Activated naive CD4-positive, alpha-beta T cell treated with anti-CD3 and anti-CD28 coated beads, Interleukin-2, amount 50 U/mL, for 16 hours (primary cell): ENCODE data around the gene HSPA4.
"Not testable (repeated sequence)": the region's sequence is repeated elsewhere in the genome, so short reads cannot be mapped to it uniquely, and the experiment has no call there.

Experiments used
- DNase-seq: peaks from one replicate; pipeline ENCODE4 v3.0.0-alpha.2; 2020

HSPA4 gene

DNA sequence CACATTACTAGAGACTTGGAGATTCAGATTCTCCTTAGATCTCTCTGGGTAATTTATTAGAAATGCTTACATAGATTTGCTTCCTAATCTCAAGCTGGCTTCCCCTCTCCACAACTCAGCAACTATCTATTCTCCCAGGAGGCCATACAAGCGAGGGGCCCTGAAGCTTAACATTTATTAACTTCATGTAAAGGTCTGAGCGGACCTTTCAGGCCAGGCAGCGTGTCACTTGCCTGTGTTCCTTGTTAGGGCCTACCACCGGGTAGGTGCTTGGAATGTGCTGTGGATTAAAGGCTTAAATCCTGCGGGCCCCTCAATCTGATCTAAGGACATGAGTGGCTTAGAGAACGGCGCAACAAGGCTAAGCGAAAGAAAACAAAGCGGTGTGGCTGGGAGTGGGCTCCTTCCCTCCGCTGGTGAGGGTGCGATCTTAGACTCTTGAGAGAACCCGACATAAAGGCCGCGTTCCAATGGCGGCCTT is 712 bp upstream of the HSPA4 start:
- no peak for DNase-seq

DNA sequence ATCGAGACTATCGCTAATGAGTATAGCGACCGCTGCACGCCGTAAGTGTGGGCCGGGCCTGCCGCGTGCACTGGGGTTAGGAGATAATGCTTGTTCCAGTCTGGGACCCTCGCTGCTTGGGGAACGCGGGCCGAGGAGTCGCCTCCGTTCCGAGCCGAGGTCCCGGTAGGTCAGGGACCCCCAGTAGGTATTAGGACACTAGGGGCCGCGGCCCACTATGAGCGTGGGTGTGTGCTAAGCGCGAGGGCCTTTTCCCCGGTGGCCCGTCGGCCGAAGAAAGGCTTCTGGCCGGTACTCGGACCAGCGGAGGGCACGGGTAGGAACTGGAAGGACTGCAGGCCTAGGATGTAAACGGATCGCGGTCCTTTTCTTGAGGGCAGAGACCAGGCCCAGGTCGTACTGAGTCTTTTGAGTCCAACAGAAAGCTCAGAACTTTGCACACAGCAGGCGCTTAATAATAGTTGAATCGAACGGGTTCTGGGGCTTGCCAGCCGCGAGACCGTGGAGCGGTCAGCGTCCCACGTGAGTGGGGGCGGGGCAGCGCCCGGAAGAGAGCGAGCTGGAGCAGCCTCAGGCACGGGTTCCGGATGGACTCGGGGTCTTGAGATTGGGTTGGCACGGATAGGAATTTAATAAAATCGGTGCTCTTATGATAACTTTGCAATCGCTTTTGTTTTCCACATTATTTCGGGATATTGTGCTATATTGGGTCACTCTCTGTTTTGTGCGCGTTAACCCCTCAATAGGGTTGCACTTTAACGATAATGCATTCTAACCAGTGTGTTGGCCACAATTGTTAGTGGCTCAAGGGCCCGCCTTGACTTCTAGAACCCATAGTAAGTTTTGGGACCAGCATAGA is 733 bp downstream of the HSPA4 start:
- peak; percentile 54 for DNase-seq

DNA sequence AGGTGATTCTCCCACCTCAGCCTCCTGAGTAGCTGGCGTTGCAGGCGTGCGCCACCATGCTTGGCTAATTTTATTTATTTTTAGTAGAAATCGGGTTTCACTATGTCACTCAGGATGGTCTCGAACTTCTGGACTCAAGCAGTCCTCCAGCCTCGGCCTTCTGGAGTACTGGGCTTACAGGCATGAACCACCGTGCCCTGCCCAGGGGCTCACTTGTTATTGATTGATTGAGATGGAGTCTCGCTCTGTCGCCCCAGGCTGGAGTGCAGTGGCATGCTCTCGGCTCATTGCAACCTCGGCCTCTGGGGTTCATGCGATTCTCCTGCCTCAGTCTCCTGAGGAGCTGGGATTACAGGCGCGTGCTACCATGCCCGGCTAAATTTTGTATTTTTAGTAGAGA is 1.6 kb downstream of the HSPA4 start:
- DNase-seq: no peak

- DNase-seq: no peak
Measured at GRCh38 chr5:133054697-133055471, 3.1 kb downstream of the HSPA4 start.

DNA sequence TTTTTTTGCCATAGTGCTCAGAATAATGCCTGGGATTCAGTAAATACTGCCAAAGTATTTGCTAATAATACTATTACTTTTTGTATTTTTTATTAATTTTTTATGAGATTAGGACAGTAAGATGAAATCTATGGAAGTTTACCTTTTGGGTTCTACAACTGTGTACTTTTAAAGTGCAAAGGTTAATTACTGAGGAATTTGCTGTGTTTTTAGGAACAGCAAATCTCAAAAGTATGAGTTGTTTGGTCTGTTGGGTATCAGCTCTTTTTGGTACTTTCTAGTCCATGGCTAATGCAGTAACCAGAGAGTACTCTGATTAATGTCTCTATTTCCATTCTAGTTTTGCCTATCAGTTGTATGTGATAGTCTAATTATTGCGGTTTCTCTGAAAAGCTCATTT is 5.1 kb downstream of the HSPA4 start:
- no peak for DNase-seq

GRCh38 chr5:133059621-133060020 is 7.8 kb downstream of the HSPA4 start:
- DNase-seq: no peak

DNA sequence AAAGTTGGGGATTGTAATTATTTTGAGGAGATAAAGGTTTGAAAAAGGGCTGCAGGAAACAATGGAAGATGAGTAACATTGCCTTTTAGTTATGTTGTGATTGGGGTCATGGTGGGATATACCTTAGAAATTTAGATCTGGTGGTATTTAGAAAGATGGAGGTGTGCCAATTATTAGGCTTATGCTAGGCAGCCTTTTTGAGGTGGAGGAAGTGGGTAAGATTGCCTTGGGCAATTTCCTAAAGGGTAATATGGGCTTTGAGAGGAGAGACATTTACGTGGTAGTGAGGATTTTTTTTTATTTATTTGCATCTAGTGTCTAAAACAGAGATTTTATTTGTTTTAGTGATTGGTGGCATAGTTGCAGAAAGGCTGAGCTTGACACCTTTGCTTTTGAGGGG is 10.5 kb downstream of the HSPA4 start:
- DNase-seq: no peak

DNA sequence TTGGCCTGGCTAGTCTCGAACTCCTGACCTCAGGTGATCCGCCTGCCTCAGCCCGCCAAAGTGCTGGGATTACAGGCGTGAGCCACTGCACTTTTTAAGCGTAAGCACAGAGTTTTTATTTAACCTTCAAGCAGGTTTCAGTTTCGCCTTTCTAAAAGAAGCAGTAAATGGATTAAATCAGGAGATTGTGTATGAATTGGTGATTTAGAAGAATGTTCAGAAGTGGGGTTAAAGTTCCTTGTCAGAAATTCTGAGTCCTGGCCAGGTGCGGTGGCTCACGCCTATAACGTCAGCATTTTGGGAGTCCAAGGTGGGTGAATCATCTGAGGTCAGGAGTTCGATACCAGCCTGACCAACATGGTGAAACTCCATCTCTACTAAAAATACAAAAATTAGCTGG is 12.2 kb downstream of the HSPA4 start:
- no peak for DNase-seq

DNA sequence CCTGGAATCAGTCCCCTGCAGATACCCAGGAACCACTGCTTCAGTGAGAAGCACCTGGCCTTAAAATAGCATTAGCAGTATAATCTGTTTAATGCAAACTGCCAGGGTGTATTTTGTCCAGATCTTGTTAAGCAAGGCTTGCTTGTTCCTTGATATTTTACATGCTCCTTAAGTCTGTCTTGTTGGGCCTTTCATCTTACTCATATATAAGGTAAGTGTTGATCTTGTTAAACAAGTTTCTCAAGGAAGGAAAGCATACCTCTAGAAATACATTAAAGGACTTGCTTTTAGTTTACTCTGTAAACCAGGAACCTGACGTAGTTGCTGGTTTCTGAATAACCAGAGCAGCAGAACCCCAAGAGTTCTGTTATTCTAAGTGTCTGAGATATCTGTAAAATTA is 13.7 kb downstream of the HSPA4 start:
- no peak for DNase-seq

- no peak for DNase-seq
Measured at GRCh38 chr5:133066045-133066444, 14.2 kb downstream of the HSPA4 start.

- DNase-seq: no peak
Measured at GRCh38 chr5:133072021-133072420, 20.2 kb downstream of the HSPA4 start.

DNA sequence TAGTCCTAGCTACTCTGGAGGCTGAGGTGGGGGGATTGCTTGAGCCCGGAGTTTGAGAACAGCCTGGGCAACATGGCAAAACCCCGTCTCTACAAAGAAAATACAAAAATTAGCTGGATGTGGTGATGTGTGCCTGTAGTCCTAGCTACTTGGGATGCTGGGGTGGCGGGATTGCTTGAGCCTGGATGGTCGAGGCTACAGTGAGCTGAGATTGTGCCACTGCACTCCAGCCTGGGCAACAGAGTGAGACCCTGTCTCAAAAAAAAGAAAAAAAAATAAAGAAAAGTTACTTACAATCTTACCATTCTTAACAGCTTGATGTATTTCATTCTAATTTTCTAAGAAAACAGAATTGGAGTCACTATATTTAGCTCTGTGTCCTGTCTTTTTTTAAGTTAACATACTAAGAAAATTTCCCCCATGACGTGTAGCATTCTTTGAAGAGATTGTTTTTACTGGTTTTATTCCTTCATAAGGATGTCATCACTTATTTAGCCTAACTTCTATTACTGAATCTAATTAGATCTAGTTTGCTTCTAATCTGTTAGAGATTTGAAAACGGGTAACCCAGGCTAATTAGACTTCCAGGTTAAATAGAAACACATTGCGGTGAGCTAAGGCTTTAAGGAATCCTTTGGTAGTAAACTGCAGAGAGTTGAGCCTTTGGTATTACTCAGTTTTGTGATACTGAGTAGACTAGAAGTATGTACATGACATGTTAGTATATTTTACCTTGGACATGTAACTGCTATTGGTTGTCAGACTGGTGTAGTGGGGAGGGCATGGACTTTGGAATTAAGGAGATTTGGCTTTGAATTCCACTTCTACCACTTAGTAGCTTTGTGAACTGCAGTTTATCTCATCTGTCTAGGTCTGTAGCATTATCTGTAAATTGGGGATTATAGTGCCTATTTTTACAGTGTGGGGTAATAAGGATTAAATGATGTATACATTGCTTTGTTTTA is 24.0 kb downstream of the HSPA4 start:
- no peak for DNase-seq

DNA sequence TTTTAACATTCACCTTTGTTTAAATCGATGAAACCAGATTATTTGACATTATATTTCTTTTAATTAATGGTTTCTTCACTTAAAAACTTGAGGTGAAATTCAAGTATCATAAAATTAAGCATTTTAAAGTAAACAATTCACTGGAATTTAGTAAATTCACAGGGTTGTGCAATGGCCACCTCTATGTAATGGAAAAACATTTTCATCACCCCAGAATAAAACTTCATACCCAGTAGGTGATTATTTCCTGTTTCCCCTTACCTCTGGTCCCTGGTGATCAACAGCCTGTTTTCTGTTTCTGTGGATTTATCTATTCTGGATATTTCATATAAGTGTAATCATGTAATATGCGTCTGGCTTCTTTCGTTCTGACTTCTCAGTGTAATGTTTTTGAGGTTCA is 27.2 kb downstream of the HSPA4 start:
- DNase-seq: no peak

DNA sequence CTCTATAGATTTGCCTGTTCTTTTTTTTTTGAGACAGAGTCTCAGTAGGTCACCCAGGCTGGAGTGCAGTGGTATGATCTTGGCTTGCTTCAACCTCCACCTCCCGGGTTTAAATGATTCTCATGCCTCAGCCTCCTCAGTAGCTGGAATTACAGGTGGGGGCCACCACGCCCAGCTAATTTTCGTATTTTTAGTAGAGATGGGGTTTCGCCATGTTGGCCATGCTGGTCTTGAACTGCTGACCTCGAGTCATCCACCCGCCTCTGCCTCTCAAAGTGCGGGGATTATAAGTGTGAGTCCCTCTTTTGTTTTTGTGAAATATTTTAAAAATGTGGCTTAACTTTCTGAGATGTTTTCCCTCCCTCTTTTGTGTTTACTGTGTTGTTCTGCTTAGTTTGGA is 29.2 kb downstream of the HSPA4 start:
- DNase-seq: no peak

GRCh38 chr5:133081703-133082102 is 29.9 kb downstream of the HSPA4 start:
- no peak for DNase-seq

DNA sequence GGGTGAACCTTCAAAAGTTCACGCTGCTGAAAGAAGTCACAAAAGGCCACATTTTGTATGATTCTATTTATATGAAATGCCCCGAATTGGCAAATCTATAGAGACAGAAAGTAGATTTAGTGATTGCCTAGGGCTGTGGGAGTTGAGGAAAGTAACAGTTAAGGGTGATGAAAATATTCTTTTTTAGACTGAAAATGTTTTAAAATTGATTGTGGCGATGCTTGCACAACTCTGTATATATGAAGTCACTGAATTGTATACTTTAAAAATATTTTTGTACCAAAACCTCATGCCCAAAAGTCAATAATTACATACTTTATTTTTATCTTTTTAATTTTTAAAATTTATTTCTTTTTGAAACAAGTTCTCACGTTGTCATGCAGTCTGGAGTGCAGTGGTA is 30.3 kb downstream of the HSPA4 start:
- DNase-seq: no peak

GRCh38 chr5:133083901-133084300 is 32.1 kb downstream of the HSPA4 start:
- no peak for DNase-seq

GRCh38 chr5:133085171-133085570 is 33.4 kb downstream of the HSPA4 start:
- DNase-seq: not testable (repeated sequence)

DNA sequence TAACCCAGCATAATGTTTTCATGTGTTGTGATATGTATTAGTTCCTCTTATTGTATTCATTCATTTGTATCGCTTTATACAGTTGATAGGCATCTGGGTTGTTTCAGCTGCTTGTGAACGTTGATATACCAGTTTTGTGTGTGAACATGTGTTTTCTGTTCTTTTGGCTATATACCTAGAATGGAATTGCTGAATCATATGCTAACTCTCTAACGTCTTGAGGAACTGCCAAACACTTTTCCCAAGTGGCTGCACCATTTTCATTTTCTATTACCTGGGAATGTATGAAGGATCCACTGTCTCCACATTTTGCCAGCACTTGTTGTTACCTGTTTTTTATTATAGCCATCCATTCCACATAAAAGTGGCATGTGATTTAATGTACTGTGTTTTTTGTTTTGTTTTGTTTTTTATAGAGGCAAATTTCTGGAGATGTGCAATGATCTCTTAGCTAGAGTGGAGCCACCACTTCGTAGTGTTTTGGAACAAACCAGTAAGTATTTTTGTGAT is 34.6 kb downstream of the HSPA4 start:
- no peak for DNase-seq

- no peak for DNase-seq
Measured at GRCh38 chr5:133088064-133088463, 36.3 kb downstream of the HSPA4 start.

- DNase-seq: no peak
Measured at GRCh38 chr5:133091034-133091433, 39.2 kb downstream of the HSPA4 start.

- DNase-seq: no peak
Measured at GRCh38 chr5:133106343-133106742, 54.5 kb downstream of the HSPA4 start.
